Femur (tissue), 1 donor: ENCODE results near the gene DDC.

Experiments used
- DNase-seq: peaks from one replicate; pipeline ENCODE4 v3.0.0-alpha.2; 2017

The DDC gene

GRCh38 chr7:50564640-50565558, at the start of gene DDC:
TSS of gene DDC (minus strand) at chr7:50565405. CDS start at chr7:50544085, 21,320 bp downstream.
- DNase-seq = no peak

- DNase-seq = no peak
Observed at GRCh38 chr7:50613473-50613872, 48.3 kb upstream of the DDC start.

- no peak for DNase-seq
Observed at GRCh38 chr7:50612704-50613103, 47.5 kb upstream of the DDC start.

- no peak for DNase-seq
Observed at GRCh38 chr7:50610521-50611277, 45.5 kb upstream of the DDC start.

- no peak for DNase-seq
Observed at GRCh38 chr7:50608196-50608906, 43.1 kb upstream of the DDC start.

GRCh38 chr7:50607524-50608125, 42.4 kb upstream of the DDC start:
- no peak for DNase-seq

GRCh38 chr7:50605059-50605458, 39.9 kb upstream of the DDC start:
- DNase-seq = no peak

GRCh38 chr7:50603287-50603686, 38.1 kb upstream of the DDC start:
- DNase-seq = no peak

- DNase-seq = no peak
Observed at GRCh38 chr7:50599385-50599784, 34.2 kb upstream of the DDC start.

GRCh38 chr7:50598460-50599343, 33.5 kb upstream of the DDC start:
- no peak for DNase-seq

GRCh38 chr7:50596484-50596883, 31.3 kb upstream of the DDC start:
- DNase-seq = no peak

- no peak for DNase-seq
Observed at GRCh38 chr7:50595491-50596102, 30.4 kb upstream of the DDC start.

- DNase-seq = no peak
Observed at GRCh38 chr7:50594734-50595485, 29.7 kb upstream of the DDC start.

- DNase-seq = no peak
Observed at GRCh38 chr7:50594136-50594535, 28.9 kb upstream of the DDC start.

GRCh38 chr7:50592940-50593339, 27.7 kb upstream of the DDC start:
- no peak for DNase-seq

GRCh38 chr7:50591480-50592438, 26.6 kb upstream of the DDC start:
- DNase-seq = no peak

- no peak for DNase-seq
Observed at GRCh38 chr7:50591098-50591479, 25.9 kb upstream of the DDC start.

GRCh38 chr7:50590535-50590934, 25.3 kb upstream of the DDC start:
- no peak for DNase-seq

GRCh38 chr7:50589364-50589763, 24.2 kb upstream of the DDC start:
- no peak for DNase-seq
